Neural progenitor cell (in vitro differentiated cells): Measurements from ENCODE around the gene ABCA3. TPM values are rescaled to one million over a fixed set of nuclear protein-coding genes. Genes with fewer than 3 reads are reported as not detected.

Experiments used
- DNase-seq: peaks from one replicate; pipeline ENCODE4 v3.0.0-alpha.2; 2016; ENCODE audit warnings: low spot score
- H2AFZ ChIP-seq: fragments of 200-600 bp; sonication (generic); replicated peaks from 2 replicates; pipeline ENCODE4 v1.6.1; 2016; ENCODE audit warnings: antibody characterized with exemption
- H3F3A ChIP-seq: fragments of 200-600 bp; sonication (generic); 2 replicates; pipeline ENCODE4 v1.6.1; 2016; ENCODE audit warnings: antibody characterized with exemption, low read depth
- H3K27ac ChIP-seq: fragments of 200-600 bp; sonication (generic); 2 replicates; pipeline ENCODE4 v1.5.1; 2016; ENCODE audit warnings: mild to moderate bottlenecking
- H3K27me3 ChIP-seq: fragments of 200-600 bp; sonication (generic); 2 replicates; pipeline ENCODE4 v1.6.1; 2016; ENCODE audit warnings: mild to moderate bottlenecking, moderate library complexity
- H3K36me3 ChIP-seq: fragments of 200-600 bp; sonication (generic); 2 replicates; pipeline ENCODE4 v1.5.1; 2016
- H3K4me1 ChIP-seq: fragments of 200-600 bp; sonication (generic); 2 replicates; pipeline ENCODE4 v1.6.1; 2016; ENCODE audit warnings: mixed run types
- H3K4me2 ChIP-seq: fragments of 200-600 bp; sonication (generic); 2 replicates; pipeline ENCODE4 v1.6.1; 2016
- H3K4me3 ChIP-seq: fragments of 200-600 bp; sonication (generic); 2 replicates; pipeline ENCODE4 v1.5.1; 2016
- H3K79me2 ChIP-seq: fragments of 200-600 bp; sonication (generic); 2 replicates; pipeline ENCODE4 v1.6.1; 2016; ENCODE audit warnings: low read depth
- H3K9ac ChIP-seq: fragments of 200-600 bp; sonication (generic); 2 replicates; pipeline ENCODE4 v1.6.1; 2016
- H3K9me3 ChIP-seq: fragments of 200-600 bp; sonication (generic); 2 replicates; pipeline ENCODE4 v1.5.1; 2016; ENCODE audit warnings: low read depth
- H4K20me1 ChIP-seq: fragments of 200-600 bp; sonication (generic); 2 replicates; pipeline ENCODE4 v1.6.1; 2016; ENCODE audit warnings: low read depth
- H3K27ac Mint-ChIP-seq: 3 replicates; pipeline ENCODE4 v1.8.0; 2021; ENCODE audit warnings: mixed read lengths
- H3K27me3 Mint-ChIP-seq: 2 replicates; pipeline ENCODE4 v1.8.0; 2022; ENCODE audit warnings: low read depth, mild to moderate bottlenecking, inconsistent platforms, moderate library complexity, mixed read lengths; ENCODE audit not compliant: insufficient read depth
- H3K36me3 Mint-ChIP-seq: 3 replicates; pipeline ENCODE4 v1.8.0; 2021; ENCODE audit warnings: mixed read lengths
- H3K4me1 Mint-ChIP-seq: 3 replicates; pipeline ENCODE4 v1.8.0; 2021; ENCODE audit warnings: mixed read lengths
- H3K4me3 Mint-ChIP-seq: 3 replicates; pipeline ENCODE4 v1.8.0; 2021; ENCODE audit warnings: mild to moderate bottlenecking, moderate library complexity, mixed read lengths
- H3K9me3 Mint-ChIP-seq: 3 replicates; pipeline ENCODE4 v1.8.0; 2020; ENCODE audit warnings: mixed read lengths
- EZH2 ChIP-seq: fragments of 200-600 bp; sonication (generic); IDR thresholded peaks from 2 replicates; pipeline ENCODE4 v1.6.1; 2017; ENCODE audit warnings: antibody characterized with exemption, mild to moderate bottlenecking, moderate library complexity
- EZH2phosphoT487 ChIP-seq: fragments of 200-600 bp; sonication (generic); IDR thresholded peaks from 2 replicates; pipeline ENCODE4 v1.6.1; 2017; ENCODE audit warnings: antibody characterized with exemption
- total RNA-seq: library from RNA; depleted of rRNA; stranded (reverse); fragments of >200 nt; gene quantifications from 2 replicates; pipeline ENCODE4 v1.2.3, GENCODE V29; 2015; ENCODE audit warnings: low replicate concordance
- TF ChIP-seq, protein P1 (sequence below): fragments of 200-600 bp; sonication (generic); IDR thresholded peaks from 2 replicates; pipeline ENCODE4 v1.5.1; 2017; ENCODE audit warnings: antibody characterized with exemption, mild to moderate bottlenecking

Gene ABCA3
- total RNA-seq, result 9.7 and 10.8 TPM in 2 replicates

DNA sequence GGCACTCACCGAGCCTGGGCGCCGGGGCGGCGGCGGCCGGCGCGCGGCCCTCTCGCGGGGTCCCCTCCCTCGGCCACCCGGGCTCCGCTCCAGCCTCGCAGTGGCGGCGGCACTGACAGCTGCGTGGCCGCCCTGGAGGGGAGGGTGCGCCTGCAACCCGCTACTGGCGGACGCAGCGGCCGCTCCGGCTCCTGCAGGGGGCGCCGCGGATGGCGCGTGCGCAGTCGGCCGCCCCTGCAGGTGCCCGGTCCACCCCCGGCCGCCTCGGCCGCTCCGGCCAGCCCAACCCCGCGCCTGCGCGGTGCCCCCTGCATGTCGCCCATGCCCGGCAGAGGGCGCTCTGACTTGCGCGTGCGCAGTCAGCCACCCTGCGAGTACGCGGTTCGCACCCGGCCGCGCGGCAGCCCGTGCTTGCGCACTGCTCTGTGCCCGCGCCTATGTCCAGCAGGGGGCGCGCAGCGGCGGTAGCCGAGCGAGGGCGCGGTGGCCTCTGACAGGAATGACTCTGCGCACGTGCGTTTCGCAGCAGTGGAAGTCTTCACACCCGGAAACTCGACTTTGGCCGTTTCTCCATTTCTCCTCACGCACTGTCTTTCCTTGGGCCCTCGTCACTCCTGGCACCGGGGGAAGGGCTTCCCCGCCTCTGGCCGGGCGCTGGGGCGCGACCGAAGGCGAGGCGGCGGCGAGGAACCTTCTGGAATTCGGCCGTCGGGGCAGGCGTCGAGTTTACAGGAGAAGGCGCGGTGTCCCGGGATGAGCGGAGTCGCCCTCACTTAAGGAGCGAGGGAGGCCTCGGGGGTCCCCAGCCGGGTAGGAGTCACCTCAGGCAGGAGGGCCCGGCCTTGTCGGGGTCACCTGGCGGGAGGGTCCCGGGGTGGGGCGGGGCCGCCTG, at the start of gene ABCA3:
ABCA3 (minus strand) TSS at position 165 of the 892 bp plus-strand sequence. CDS start 14,262 bp downstream, outside the sequence.
- peak within 1 kb of the TSS; percentile 78 for H3K4me3 ChIP-seq
- no peaks in the 10 kb centered on the region for H3K9me3 ChIP-seq
- no peaks in the 10 kb centered on the region for H3K36me3 ChIP-seq
- Mint-ChIP-seq H3K9me3 (peaks cover 3% of the 10 kb centered on the region), H3K4me3 (peak within 1 kb of the TSS; percentile 93), H3K27ac (peak within 1 kb of the TSS; percentile 62), H3K4me1 (peaks cover 13% of the 10 kb centered on the region), H3K36me3 (peaks cover 3% of the 10 kb centered on the region), H3K27me3 (peaks cover 7% of the 10 kb centered on the region)
- H3K4me1 ChIP-seq, result no peaks in the 10 kb centered on the region
- peak within 1 kb of the TSS; percentile 96 for H2AFZ ChIP-seq
- no peak for TF ChIP-seq EZH2
- TF ChIP-seq, protein P1, sequence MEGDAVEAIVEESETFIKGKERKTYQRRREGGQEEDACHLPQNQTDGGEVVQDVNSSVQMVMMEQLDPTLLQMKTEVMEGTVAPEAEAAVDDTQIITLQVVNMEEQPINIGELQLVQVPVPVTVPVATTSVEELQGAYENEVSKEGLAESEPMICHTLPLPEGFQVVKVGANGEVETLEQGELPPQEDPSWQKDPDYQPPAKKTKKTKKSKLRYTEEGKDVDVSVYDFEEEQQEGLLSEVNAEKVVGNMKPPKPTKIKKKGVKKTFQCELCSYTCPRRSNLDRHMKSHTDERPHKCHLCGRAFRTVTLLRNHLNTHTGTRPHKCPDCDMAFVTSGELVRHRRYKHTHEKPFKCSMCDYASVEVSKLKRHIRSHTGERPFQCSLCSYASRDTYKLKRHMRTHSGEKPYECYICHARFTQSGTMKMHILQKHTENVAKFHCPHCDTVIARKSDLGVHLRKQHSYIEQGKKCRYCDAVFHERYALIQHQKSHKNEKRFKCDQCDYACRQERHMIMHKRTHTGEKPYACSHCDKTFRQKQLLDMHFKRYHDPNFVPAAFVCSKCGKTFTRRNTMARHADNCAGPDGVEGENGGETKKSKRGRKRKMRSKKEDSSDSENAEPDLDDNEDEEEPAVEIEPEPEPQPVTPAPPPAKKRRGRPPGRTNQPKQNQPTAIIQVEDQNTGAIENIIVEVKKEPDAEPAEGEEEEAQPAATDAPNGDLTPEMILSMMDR, result peak; percentile 97
- H3K27me3 ChIP-seq, result peaks cover 74% of the 10 kb centered on the region
- DNase-seq, result peak; percentile 95
- H4K20me1 ChIP-seq, result no peaks in the 10 kb centered on the region
- H3K9ac ChIP-seq, result peak within 1 kb of the TSS; percentile 9
- H3K4me2 ChIP-seq, result peak within 1 kb of the TSS; percentile 97
- peaks cover 21% of the 10 kb centered on the region for H3F3A ChIP-seq
- no peaks in the 10 kb centered on the region for H3K79me2 ChIP-seq
- H3K27ac ChIP-seq, result no peak within 1 kb of the TSS

DNA sequence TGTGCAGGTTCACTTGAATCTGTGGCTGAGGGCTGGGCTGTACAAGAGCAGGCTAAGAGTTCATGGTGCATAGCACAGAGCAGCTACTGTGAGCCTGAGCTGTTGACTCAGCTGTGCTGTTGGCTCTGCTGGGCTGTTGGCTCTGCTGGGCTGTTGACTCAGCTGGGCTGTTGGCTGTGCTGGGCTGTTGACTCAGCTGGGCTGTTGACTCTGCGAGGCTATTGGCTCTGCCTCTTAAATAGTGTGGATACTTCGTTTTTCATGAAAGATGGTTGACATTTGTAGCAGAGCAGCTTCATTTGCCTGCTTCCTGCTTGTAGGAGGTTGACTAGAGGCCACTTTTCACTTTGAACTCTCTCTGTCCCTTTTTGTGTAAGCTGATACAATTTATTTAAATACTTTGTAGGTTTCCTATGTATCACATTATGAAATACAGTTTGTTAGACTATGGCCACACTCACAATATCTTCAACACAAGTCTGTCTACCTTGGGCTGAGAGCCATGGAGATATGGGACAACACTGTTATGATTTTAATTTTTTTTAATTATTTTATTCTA, 48.4 kb upstream of the ABCA3 start:
- no peak overlapping the region for H3K27ac Mint-ChIP-seq
- no peaks in the 10 kb centered on the region for H3K4me1 Mint-ChIP-seq
- H3K27ac ChIP-seq, result no peak overlapping the region
- H3K27me3 Mint-ChIP-seq, result peaks cover 8% of the 10 kb centered on the region
- H3K4me3 Mint-ChIP-seq, result no peak overlapping the region
- no peaks in the 10 kb centered on the region for H3K4me1 ChIP-seq
- no peaks in the 10 kb centered on the region for H3F3A ChIP-seq
- TF ChIP-seq EZH2phosphoT487 (no peak), EZH2 (no peak)
- TF ChIP-seq, protein P1, result no peak
- H3K9me3 Mint-ChIP-seq, result peaks cover 8% of the 10 kb centered on the region
- no peak overlapping the region for H2AFZ ChIP-seq
- no peak for DNase-seq
- H3K27me3 ChIP-seq, result no peaks in the 10 kb centered on the region
- no peak overlapping the region for H3K9ac ChIP-seq
- H4K20me1 ChIP-seq, result no peaks in the 10 kb centered on the region
- no peak overlapping the region for H3K4me3 ChIP-seq
- no peaks in the 10 kb centered on the region for H3K36me3 Mint-ChIP-seq
- H3K4me2 ChIP-seq, result no peak overlapping the region
- H3K79me2 ChIP-seq, result no peaks in the 10 kb centered on the region
- no peaks in the 10 kb centered on the region for H3K36me3 ChIP-seq
- peaks cover 3% of the 10 kb centered on the region for H3K9me3 ChIP-seq

DNA sequence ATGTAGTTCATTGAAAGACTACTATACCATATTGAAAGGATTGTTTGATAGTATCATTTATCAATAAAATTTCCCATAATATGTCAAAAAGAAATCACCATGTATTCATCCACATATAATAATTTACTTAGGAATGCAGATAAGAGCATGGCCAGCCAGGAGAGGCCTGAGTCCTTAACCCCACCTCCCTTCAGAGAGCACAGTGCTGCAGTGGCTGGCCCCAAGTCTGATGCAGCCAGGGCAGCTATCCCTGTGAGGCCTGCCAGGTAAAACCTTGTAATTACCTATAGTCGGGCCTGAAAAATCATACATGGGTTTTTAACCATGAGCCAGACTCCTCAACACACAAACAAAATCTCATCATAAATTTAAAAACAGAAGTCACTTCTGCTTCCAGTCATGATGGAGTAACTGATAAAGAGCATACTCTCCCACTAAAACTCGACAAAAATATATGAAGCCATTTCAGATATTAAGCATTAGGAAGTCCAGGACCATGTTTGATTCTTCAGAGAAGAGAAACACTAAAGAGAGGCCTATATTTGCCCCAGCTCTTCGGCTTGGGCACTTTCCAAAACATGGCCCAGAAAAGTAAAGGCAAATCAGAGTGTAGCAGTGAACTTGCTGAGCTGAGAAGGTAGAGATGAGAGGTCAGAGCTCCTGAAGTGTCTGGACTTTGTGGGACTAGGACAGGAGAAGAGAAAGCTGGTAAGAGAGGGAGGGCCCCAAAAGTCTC, 47.8 kb upstream of the ABCA3 start:
- H3K4me3 Mint-ChIP-seq, result no peak overlapping the region
- no peak overlapping the region for H3K27ac Mint-ChIP-seq

More for the DNA sequence above, 47.8 kb upstream of the ABCA3 start:
- no peaks in the 10 kb centered on the region for H3K27me3 ChIP-seq
- H4K20me1 ChIP-seq, result no peaks in the 10 kb centered on the region
- H3F3A ChIP-seq, result no peaks in the 10 kb centered on the region
- no peaks in the 10 kb centered on the region for H3K4me1 Mint-ChIP-seq
- H3K27me3 Mint-ChIP-seq, result peaks cover 8% of the 10 kb centered on the region
- H3K9ac ChIP-seq, result no peak overlapping the region
- H3K36me3 Mint-ChIP-seq, result no peaks in the 10 kb centered on the region
- no peak overlapping the region for H3K4me3 ChIP-seq
- TF ChIP-seq EZH2phosphoT487 (no peak), EZH2 (no peak)
- TF ChIP-seq, protein P1, result no peak
- peaks cover 8% of the 10 kb centered on the region for H3K9me3 Mint-ChIP-seq
- H3K36me3 ChIP-seq, result no peaks in the 10 kb centered on the region
- H3K4me1 ChIP-seq, result no peaks in the 10 kb centered on the region
- no peak for DNase-seq
- peaks cover 3% of the 10 kb centered on the region for H3K9me3 ChIP-seq
- no peak overlapping the region for H2AFZ ChIP-seq
- no peak overlapping the region for H3K4me2 ChIP-seq
- no peaks in the 10 kb centered on the region for H3K79me2 ChIP-seq
- H3K27ac ChIP-seq, result no peak overlapping the region
